ENCODE measurements around the gene SPINK5.

The SPINK5 gene

DNA sequence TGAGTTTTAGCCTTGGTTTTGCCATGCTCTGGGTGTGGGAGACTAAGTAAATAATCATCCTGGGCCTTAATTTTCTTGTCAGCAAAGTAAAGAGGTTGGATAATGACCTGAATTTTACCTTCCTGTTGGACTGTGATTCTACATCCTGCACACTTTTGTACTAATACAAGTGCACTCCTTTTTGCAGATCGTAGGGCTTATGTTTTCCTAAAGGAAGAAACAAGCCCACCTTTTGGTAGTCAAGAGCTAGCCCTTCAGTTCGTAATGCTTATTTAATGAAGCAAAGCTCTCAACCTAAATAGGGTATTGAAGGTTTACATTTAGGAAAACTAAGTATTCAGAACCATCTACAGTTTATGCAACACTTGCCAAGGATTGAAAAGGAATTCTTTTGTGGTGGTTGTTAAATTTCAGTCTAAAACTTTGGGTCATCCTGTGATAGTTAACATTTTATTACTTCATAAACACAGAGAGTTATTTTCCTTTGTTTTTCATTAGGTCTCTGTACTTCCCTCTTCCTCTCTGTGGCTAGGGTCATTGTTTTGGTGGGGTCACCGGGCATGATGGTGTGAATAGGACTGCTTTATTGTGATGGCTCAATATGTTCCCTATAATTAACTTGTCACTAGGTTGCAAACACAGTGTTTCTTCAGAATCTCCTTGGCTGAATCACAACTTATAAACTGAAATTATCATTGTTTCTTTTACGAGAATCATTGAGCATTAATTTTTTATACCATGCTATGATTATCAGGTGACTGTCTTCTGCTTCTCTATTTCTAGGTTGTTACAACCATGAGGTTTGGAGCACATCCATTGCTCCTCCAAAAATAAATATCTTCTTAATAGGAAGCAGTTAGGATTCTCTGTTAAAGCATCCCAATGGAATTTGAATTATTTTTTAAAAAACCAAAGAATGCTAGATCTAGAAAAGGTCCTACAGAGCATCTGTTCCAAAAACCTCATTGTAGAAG lies 28.5 kb downstream of the SPINK5 start:
- DNase-seq, result no peak

GRCh38 chr5:148094336-148094735 lies 30.6 kb downstream of the SPINK5 start:
- DNase-seq, result no peak

- DNase-seq, result no peak
Measured at GRCh38 chr5:148104226-148104625, 40.4 kb downstream of the SPINK5 start.

GRCh38 chr5:148107608-148108007 lies 43.8 kb downstream of the SPINK5 start:
- no peak for DNase-seq

DNA sequence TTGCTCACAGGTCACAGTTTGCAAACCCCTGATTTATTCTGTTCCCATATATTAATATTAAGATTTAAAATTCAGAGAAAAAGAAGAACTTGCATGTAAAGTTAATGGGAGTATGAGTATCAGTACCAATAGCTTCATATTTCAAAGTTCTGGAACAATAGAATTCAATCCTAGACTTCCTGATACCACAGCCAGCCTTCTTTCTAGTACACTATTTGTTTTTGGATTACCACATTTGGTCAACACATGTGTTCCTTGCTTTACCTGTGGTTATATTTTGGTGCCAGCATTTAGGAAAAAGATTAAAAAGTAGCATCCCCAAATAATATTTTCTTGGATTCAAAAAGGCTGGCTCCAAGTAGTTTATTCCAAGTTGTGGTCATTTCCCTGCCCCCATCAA lies 49.5 kb downstream of the SPINK5 start:
- DNase-seq, result no peak

DNA sequence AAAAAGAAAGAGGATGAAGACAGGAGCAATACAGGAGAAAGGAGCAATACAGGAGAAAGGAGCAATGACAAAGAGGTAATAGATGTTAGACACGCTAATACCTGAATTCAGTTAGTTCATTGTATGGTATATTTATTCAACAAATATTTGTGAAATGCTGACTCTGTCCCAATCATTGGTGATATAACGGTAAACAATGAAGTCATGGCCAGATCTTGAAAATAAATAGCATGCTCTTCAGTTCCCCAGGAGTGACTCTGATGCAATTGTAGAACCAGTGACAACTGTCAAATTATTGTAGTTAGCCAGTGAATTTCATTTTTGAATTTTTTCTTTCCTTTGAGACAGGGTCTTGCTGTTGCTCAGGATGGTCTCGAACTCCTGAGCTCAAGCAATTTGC lies 56.5 kb downstream of the SPINK5 start:
- DNase-seq, result no peak

DNA sequence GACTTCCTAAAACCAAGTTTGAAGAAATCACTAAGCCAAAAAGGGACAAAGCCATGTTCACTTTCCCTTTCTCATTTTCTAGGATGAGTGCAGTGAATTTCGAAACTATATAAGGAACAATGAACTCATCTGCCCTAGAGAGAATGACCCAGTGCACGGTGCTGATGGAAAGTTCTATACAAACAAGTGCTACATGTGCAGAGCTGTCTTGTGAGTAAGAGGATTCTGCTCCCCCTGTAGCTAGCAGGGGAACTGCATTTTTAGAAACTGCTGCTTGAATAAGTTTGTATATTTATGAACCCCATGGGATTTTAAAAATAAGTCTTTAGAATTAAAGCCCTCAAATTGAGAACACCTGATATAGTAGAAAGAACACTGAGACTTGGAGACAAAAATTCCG lies 61.9 kb downstream of the SPINK5 start:
- no peak for DNase-seq

GRCh38 chr5:148135091-148136048 lies 71.6 kb downstream of the SPINK5 start:
- no peak for DNase-seq

GRCh38 chr5:148140846-148141245 lies 77.1 kb downstream of the SPINK5 start:
- no peak for DNase-seq

- no peak for DNase-seq
Measured at GRCh38 chr5:148141645-148142044, 77.9 kb downstream of the SPINK5 start.

DNA sequence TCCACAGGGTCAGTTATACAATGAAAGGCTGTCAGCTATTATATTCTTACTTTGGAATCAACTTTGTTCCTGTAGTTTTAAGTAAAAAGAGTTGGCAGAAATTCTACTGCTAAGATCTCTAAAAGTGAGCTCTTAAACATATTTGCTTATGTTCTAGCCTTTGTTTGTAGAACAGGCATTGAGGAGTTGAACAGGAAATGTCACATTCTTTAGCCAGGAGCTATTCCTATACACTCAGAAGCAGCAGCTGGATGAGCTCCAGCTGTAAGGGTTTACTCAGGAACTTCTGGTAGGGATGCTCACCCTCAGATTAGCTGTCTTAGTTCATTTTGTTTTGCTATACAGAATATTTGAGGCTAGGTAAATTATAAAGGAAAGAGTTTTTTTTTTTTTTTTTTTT lies 82.1 kb downstream of the SPINK5 start:
- DNase-seq, result no peak

- DNase-seq, result no peak
Measured at GRCh38 chr5:148146487-148146886, 82.7 kb downstream of the SPINK5 start.

GRCh38 chr5:148147415-148147814 lies 83.6 kb downstream of the SPINK5 start:
- DNase-seq, result no peak

GRCh38 chr5:148151872-148152271 lies 88.1 kb downstream of the SPINK5 start:
- no peak for DNase-seq

- DNase-seq, result no peak
Measured at GRCh38 chr5:148152781-148153180, 89.0 kb downstream of the SPINK5 start.

DNA sequence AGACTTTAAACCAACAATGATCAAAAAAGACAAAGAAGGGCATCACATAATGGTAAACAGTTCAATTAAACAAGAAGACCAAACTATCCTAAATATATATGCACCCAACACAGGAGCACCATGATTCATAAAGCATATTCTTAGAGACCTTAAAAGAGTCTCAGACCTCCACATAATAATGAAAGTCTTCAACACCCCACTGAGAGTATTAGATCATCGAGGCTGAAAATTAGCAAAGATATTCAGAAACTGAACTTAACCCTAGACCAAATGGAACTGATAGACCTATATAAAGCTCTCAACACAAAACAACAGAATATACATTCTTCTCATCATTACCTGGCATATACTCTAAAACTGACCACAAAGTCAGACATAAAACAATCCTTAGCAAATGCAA lies 92.8 kb downstream of the SPINK5 start:
- no peak for DNase-seq

DNA sequence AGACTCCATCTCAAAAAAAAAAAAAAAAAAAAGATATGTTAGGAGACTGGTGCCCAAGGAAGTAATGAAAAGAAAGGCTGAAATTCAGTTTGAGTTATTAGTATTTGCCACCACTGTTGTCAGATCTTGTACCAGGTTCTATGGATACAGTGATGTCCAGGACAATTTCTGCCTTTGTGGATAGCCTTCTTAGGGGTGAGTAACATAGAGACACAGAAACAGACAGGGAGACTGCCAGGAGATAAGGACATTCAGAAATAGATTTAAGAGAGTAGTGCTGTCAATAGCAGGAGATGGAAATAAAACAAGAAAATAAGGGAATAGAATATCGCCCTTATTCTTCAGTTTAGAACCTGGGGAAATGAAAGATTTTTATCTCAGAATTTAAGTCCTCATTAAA lies 98.3 kb downstream of the SPINK5 start:
- no peak for DNase-seq

DNA sequence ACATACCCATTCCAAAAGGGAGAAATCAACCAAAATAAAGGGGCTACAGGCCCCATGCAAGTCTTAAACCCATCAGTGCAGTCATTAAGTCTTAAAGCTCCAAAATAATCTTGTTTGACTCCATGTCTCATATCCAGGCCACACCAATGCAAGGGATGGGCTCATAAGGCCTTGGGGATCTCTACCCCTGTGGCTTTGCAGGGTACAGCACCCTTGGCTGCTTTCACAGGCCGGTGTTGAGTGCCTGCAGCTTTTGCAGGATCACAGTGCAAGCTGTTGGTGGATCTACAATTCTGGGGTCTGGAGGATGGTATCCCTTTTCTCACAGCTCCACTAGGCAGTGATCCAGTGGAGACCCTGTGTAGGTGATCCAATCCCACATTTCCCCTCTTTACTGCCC lies 99.6 kb downstream of the SPINK5 start:
- DNase-seq, result no peak

GRCh38 chr5:148166550-148167283 lies 102.9 kb downstream of the SPINK5 start:
- no peak for DNase-seq

GRCh38 chr5:148168246-148168645 lies 104.5 kb downstream of the SPINK5 start, which contains the start of gene SPINK14:
TSS of gene SPINK14 (plus strand) at chr5:148168546. CDS start at chr5:148169733, 1,187 bp downstream.
- no peak for DNase-seq

DNA sequence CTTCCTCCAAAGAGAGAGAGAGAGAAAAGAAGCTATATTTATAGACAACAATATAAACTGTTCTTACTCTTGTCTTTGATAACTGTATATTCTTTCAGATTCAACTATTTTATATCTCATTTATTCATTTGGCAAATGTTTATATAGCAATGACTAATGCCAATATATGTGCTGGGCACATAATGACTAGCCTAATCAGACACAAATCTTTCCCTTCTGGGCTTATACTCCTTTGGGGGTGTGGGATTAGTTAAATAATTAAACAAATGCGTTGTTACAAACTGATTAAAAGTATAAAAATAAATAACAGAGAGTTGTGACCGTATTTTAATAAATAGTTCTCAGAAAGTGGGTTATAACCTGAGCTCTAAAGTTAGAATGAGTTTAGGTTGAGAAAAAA lies 108.6 kb downstream of the SPINK5 start:
- DNase-seq, result no peak

DNA sequence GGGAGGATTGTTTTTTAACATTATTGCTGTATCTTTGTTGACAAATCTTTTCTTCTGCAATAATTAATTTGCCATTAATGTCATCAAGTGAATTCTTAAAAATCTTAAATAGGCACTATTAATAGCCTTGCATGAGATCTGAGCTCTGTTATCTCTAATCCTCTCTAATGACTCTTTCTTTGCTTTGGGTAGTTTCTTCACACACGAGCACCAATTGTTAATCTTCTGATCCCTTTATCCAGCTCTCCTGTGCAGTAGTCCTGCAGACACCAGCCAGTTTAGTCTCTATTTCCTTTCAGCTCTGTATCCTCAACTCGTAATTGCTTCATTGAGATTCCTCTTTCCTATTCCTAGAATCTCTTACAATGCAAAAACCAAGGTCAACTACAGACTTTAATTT lies 112.7 kb downstream of the SPINK5 start:
- no peak for DNase-seq

DNA sequence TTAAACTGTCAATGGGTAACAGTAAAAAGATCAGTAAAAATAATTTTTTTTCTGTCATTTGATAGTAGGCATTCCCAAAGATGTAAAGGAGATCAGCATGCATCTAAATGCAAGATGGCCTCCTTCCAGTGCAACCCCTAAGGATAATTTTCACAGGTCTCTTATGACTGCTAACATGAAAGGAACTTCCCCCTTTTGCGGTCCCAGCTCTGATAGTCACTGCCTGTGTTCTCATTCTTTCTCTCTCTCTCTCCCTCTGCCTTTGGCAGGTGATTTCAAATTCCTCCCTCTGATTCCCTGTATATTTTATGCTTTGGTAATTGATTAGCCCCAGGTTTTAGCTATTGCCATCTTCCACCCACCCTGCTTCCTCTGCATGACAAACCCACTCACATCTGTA lies 113.4 kb downstream of the SPINK5 start:
- DNase-seq, result no peak

Data from activated CD8-positive, alpha-beta memory T cell treated with anti-CD3 and anti-CD28 coated beads for 24 hours (primary cell).